ENCODE results near the gene DNASE1L2. TPM values are rescaled to one million over a fixed set of nuclear protein-coding genes. Genes with fewer than 3 reads are reported as not detected.

The DNASE1L2 gene
- polyA plus RNA-seq, 3 donors: 1.1 TPM; not detected in 2

- H3K79me2 ChIP-seq (ENCODE audit: insufficient read depth, low read length): peaks cover 46% of the 10 kb centered on the region
- no peak within 1 kb of the TSS for H3K4me3 ChIP-seq (replicated peaks in 1 of 3; ENCODE audit: low read depth in 2 of 3, low read length in 3 of 3)
- H3K27me3 Mint-ChIP-seq (ENCODE audit: low read depth in 3 of 3): peaks cover 0 to 4% (median 0%) of the 10 kb centered on the region in 3 donors
- H3K9ac ChIP-seq (ENCODE audit: insufficient read depth, low read length, poor library complexity, severe bottlenecking): no peak within 1 kb of the TSS
- H3K27ac ChIP-seq (ENCODE audit: low read depth in 1 of 2, low read length in 2 of 2): no peak within 1 kb of the TSS
- peaks cover 0 to 2% (median 0%) of the 10 kb centered on the region in 7 donors for H3K9me3 Mint-ChIP-seq
- DNase-seq: no peak
- intact Hi-C loops (cut with micrococcal nuclease): no loop called here
- peaks cover 23 to 43% of the 10 kb centered on the region in 2 donors for H3K36me3 Mint-ChIP-seq
- TF ChIP-seq, protein P1, sequence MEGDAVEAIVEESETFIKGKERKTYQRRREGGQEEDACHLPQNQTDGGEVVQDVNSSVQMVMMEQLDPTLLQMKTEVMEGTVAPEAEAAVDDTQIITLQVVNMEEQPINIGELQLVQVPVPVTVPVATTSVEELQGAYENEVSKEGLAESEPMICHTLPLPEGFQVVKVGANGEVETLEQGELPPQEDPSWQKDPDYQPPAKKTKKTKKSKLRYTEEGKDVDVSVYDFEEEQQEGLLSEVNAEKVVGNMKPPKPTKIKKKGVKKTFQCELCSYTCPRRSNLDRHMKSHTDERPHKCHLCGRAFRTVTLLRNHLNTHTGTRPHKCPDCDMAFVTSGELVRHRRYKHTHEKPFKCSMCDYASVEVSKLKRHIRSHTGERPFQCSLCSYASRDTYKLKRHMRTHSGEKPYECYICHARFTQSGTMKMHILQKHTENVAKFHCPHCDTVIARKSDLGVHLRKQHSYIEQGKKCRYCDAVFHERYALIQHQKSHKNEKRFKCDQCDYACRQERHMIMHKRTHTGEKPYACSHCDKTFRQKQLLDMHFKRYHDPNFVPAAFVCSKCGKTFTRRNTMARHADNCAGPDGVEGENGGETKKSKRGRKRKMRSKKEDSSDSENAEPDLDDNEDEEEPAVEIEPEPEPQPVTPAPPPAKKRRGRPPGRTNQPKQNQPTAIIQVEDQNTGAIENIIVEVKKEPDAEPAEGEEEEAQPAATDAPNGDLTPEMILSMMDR (IDR thresholded peaks at IDR 0.05): no peak
- H4K20me1 ChIP-seq (ENCODE audit: insufficient read depth, low read length): peaks cover 47% of the 10 kb centered on the region
- peaks cover 37 to 44% of the 10 kb centered on the region in 2 donors for H3K4me1 ChIP-seq (ENCODE audit: control insufficient read depth in 1 of 2, insufficient read depth in 2 of 2, low read length in 2 of 2)
- H3K4me2 ChIP-seq (replicated peaks; ENCODE audit: extremely low read depth, low read length, poor library complexity, severe bottlenecking): no peak within 1 kb of the TSS
- H3K36me3 ChIP-seq (replicated peaks in 1 of 2; ENCODE audit: control insufficient read depth in 1 of 2, insufficient read depth in 2 of 2, low read length in 2 of 2): peaks cover 29 to 38% of the 10 kb centered on the region in 2 donors
- no peak within 1 kb of the TSS for H2AFZ ChIP-seq (ENCODE audit: insufficient read depth, low read depth, low read length, poor library complexity, severe bottlenecking)
- WGBS (ENCODE audit: insufficient coverage): 83% methylated on average over 20 of the region's 24 CpGs
- peak within 1 kb of the TSS in 1 of 7 donors; percentile 80 for H3K27ac Mint-ChIP-seq
- H3K4me3 Mint-ChIP-seq: no peak within 1 kb of the TSS
- no peaks in the 10 kb centered on the region for H3K9me3 ChIP-seq (replicated peaks in 1 of 2; ENCODE audit: control insufficient read depth in 1 of 2, insufficient read depth in 1 of 2, low read length in 2 of 2)
- peaks cover 42% of the 10 kb centered on the region for H3K4me1 Mint-ChIP-seq
- H3K27me3 ChIP-seq (ENCODE audit: control insufficient read depth in 2 of 2, insufficient read depth in 2 of 2, low read length in 2 of 2): no peaks in the 10 kb centered on the region
These were observed 25.6 kb upstream of the DNASE1L2 start, which contains the start of gene BRICD5 for GRCh38 chr16:2210386-2211365. Gene BRICD5, minus strand, starts transcription at chr16:2210863. Its CDS starts 30 bp downstream, at chr16:2210833.

DNA sequence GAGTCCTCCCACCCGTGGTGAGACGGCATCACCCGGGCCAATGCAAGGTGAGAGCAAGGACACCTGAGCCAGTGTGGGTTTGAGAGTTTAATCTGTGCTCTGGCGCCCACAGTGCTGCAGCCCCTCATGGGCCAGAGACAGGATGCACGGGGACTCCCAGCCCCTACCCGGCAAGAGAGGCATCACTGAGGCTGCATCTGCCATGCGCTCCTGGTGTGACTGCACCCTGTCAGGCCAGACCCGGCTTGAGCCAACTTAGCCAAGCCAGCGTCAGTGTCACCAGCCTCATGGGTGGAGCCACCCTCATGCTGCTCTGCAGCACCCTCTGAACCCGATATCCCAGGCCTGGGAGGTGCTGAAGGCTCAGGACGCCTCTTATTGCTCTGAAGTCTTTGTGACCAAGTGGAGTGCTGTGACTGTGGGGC, 24.3 kb upstream of the DNASE1L2 start:
- H3K27ac ChIP-seq (ENCODE audit: low read depth in 1 of 2, low read length in 2 of 2): peak overlapping the region; percentile 53 to 63
- no peak overlapping the region for H3K4me3 ChIP-seq (replicated peaks in 1 of 3; ENCODE audit: low read depth in 2 of 3, low read length in 3 of 3)
- peaks cover 43% of the 10 kb centered on the region for H4K20me1 ChIP-seq (ENCODE audit: insufficient read depth, low read length)
- Mint-ChIP-seq H3K4me3 (no peak overlapping the region), H3K36me3 (peaks cover 23 to 41% of the 10 kb centered on the region in 2 donors), H3K27ac (peak overlapping the region in 5 of 7 donors; percentile 56 to 83 (median 72)), H3K27me3 (ENCODE audit: low read depth in 3 of 3) (peaks cover 0 to 6% (median 0%) of the 10 kb centered on the region in 3 donors), H3K4me1 (peaks cover 31% of the 10 kb centered on the region), H3K9me3 (peaks cover 0 to 2% (median 0%) of the 10 kb centered on the region in 7 donors)
- WGBS (ENCODE audit: insufficient coverage): 93% methylated on average over 8 of the region's 11 CpGs
- no peak for DNase-seq
- H3K9me3 ChIP-seq (replicated peaks in 1 of 2; ENCODE audit: control insufficient read depth in 1 of 2, insufficient read depth in 1 of 2, low read length in 2 of 2): no peaks in the 10 kb centered on the region
- H3K9ac ChIP-seq (ENCODE audit: insufficient read depth, low read length, poor library complexity, severe bottlenecking): no peak overlapping the region
- H3K36me3 ChIP-seq (replicated peaks in 1 of 2; ENCODE audit: control insufficient read depth in 1 of 2, insufficient read depth in 2 of 2, low read length in 2 of 2): peaks cover 29 to 35% of the 10 kb centered on the region in 2 donors
- TF ChIP-seq, protein P1 (IDR thresholded peaks at IDR 0.05): no peak
- intact Hi-C loops (cut with micrococcal nuclease): no loop called here
- H2AFZ ChIP-seq (ENCODE audit: insufficient read depth, low read depth, low read length, poor library complexity, severe bottlenecking): no peak overlapping the region
- H3K27me3 ChIP-seq (ENCODE audit: control insufficient read depth in 2 of 2, insufficient read depth in 2 of 2, low read length in 2 of 2): no peaks in the 10 kb centered on the region
- peaks cover 25 to 31% of the 10 kb centered on the region in 2 donors for H3K4me1 ChIP-seq (ENCODE audit: control insufficient read depth in 1 of 2, insufficient read depth in 2 of 2, low read length in 2 of 2)
- peak overlapping the region; percentile 86 for H3K4me2 ChIP-seq (replicated peaks; ENCODE audit: extremely low read depth, low read length, poor library complexity, severe bottlenecking)
- H3K79me2 ChIP-seq (ENCODE audit: insufficient read depth, low read length): peaks cover 36% of the 10 kb centered on the region
